ENCODE measurements around the gene EVX2. TPM values are rescaled to one million over a fixed set of nuclear protein-coding genes. Genes with fewer than 3 reads are reported as not detected.

The EVX2 gene
- total RNA-seq, 1 donor from 2014 or later = not detected

DNA sequence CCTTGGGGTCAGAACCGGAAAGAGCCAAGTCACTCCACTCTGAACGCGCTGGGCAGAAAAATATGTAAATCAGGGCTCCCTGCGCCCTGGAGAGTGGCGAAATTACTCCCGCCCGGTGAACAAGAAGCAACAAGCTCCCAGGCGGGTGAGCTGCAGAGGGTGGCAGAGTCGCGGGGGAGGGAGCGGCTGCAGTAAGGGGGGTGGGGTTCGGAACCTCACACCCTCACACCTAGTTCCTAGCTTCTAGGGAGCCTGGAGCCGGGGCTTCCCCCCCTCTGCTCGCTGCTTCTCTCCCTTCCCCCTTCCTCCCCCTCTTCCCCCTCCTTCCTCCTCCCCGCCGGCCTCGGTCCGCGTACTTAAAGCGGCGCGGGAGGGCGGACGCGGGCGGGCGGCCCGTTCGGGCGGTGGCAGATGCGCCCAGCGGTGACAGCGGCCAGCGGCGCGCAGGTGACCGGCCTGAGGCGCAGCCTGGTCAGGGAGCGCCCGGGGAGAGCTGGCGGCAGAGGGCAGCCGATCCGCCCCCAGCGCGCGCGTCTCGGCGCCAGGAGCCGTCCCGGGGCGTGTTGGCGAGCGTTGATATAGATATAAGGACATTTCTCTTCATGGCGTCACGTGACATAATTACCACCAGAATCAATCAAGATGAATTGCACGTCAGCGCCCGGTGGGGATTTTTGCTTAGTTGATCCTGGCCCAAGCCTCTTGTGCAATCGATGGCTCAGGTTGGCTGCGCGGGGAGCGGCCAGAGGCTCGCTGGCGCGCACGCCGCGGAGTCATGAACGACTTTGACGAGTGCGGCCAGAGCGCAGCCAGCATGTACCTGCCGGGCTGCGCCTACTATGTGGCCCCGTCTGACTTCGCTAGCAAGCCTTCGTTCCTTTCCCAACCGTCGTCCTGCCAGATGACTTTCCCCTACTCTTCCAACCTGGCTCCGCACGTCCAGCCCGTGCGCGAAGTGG is 23.1 kb upstream of the EVX2 start, which contains the start of gene HOXD11:
HOXD11 (plus strand) TSS at position 700 of the 959 bp plus-strand sequence; CDS start at position 776, 76 bp downstream.
- Mint-ChIP-seq H3K27me3 (ENCODE audit: unreplicated experiment) (peaks cover 52% of the 10 kb centered on the region), H3K4me3 (ENCODE audit: unreplicated experiment) (peak within 1 kb of the TSS; percentile 57), H3K4me1 (ENCODE audit: unreplicated experiment) (peaks cover 20% of the 10 kb centered on the region), H3K36me3 (ENCODE audit: low read depth, unreplicated experiment) (no peaks in the 10 kb centered on the region), H3K9me3 (ENCODE audit: unreplicated experiment) (no peaks in the 10 kb centered on the region), H3K27ac (ENCODE audit: unreplicated experiment) (peak within 1 kb of the TSS; percentile 76)
- no peak for DNase-seq (ENCODE audit: low spot score)
- TF ChIP-seq, protein P1, sequence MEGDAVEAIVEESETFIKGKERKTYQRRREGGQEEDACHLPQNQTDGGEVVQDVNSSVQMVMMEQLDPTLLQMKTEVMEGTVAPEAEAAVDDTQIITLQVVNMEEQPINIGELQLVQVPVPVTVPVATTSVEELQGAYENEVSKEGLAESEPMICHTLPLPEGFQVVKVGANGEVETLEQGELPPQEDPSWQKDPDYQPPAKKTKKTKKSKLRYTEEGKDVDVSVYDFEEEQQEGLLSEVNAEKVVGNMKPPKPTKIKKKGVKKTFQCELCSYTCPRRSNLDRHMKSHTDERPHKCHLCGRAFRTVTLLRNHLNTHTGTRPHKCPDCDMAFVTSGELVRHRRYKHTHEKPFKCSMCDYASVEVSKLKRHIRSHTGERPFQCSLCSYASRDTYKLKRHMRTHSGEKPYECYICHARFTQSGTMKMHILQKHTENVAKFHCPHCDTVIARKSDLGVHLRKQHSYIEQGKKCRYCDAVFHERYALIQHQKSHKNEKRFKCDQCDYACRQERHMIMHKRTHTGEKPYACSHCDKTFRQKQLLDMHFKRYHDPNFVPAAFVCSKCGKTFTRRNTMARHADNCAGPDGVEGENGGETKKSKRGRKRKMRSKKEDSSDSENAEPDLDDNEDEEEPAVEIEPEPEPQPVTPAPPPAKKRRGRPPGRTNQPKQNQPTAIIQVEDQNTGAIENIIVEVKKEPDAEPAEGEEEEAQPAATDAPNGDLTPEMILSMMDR (IDR thresholded peaks at IDR 0.05; ENCODE audit: unreplicated experiment) = no peak

DNA sequence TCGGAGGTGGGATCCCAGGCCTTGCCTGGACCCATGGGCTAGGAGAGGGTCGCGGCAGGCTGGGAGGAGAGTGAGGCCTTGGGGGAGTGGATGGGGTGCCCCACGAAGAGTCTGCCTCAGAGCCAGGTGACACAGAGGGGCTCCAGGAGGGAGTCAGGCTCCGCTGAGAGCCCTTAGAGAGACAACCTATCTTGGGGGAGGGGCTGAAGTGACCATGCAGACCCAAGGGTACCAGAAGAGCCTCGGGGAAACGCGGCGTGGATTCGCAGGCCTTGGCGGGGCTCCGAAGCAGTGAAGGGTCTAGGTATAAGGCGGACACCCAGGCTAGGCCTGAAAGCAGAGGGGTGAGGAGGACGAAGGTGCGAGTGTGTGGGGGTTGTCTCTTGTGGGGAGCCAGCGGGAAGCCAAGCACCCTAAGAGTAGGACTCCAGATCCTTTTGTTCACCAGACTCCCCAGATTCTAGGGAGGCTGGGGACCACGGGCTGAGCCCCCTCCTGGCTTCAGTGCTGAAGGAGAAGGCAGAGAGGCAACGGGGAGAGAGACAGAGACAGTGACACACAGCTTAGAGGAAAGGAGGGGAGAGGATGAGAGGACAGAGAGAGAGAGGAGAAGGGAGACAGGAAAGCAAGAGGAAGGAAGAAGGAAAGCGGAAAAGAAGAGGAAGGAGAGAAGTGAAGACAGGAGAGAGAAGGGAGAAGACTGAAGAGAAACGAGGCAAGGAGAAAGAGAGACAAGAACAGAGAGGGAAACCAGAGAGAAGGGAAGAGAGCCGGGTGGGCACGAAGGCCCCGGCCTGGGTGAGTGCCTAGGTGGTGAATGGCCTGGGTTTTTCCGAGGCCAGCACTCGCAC is 22.2 kb upstream of the EVX2 start:
- Mint-ChIP-seq H3K9me3 (ENCODE audit: unreplicated experiment) (no peaks in the 10 kb centered on the region), H3K4me3 (ENCODE audit: unreplicated experiment) (peak overlapping the region; percentile 57), H3K4me1 (ENCODE audit: unreplicated experiment) (peaks cover 20% of the 10 kb centered on the region), H3K27me3 (ENCODE audit: unreplicated experiment) (peaks cover 57% of the 10 kb centered on the region), H3K27ac (ENCODE audit: unreplicated experiment) (peak overlapping the region; percentile 76), H3K36me3 (ENCODE audit: low read depth, unreplicated experiment) (no peaks in the 10 kb centered on the region)
- TF ChIP-seq, protein P1 (IDR thresholded peaks at IDR 0.05; ENCODE audit: unreplicated experiment) = no peak
- DNase-seq (ENCODE audit: low spot score) = no peak

DNA sequence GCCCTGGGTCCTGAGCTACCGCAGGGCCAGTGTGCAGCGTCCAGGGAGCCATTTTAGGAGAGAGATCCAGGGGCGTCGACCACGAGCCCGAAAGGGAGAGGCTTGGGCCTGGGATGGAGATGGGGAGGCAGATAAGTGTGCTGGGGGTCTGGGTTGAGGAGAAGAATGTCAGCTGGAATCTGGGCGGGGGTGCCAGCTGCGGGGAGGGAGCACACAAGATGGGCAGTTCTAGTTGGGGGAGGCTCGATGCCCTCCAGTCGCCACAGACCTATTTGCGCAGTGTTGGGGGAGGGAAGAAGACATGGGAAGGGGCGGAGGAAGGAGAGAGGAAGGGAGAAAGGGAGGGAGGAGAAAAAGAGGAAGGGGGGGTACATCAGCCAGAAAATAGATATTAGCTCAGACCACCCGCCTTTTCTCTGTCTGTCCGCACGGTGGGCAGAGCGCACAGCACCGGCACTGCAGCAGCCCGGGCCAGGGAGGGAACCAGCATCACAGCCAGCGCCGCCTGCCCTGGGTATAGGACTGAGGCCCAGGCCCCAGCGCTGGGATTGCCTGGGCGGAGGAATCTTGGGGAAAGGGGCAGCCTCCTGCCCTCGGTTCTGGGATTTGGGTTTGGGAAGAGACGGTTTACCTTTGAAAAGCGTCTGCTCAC is 21.4 kb upstream of the EVX2 start:
- H3K27ac Mint-ChIP-seq (ENCODE audit: unreplicated experiment) = no peak overlapping the region
- peaks cover 20% of the 10 kb centered on the region for H3K4me1 Mint-ChIP-seq (ENCODE audit: unreplicated experiment)
- H3K4me3 Mint-ChIP-seq (ENCODE audit: unreplicated experiment) = no peak overlapping the region
- TF ChIP-seq, protein P1 (IDR thresholded peaks at IDR 0.05; ENCODE audit: unreplicated experiment) = no peak
- H3K27me3 Mint-ChIP-seq (ENCODE audit: unreplicated experiment) = peaks cover 65% of the 10 kb centered on the region
- no peaks in the 10 kb centered on the region for H3K36me3 Mint-ChIP-seq (ENCODE audit: low read depth, unreplicated experiment)
- DNase-seq (ENCODE audit: low spot score) = no peak
- H3K9me3 Mint-ChIP-seq (ENCODE audit: unreplicated experiment) = no peaks in the 10 kb centered on the region

DNA sequence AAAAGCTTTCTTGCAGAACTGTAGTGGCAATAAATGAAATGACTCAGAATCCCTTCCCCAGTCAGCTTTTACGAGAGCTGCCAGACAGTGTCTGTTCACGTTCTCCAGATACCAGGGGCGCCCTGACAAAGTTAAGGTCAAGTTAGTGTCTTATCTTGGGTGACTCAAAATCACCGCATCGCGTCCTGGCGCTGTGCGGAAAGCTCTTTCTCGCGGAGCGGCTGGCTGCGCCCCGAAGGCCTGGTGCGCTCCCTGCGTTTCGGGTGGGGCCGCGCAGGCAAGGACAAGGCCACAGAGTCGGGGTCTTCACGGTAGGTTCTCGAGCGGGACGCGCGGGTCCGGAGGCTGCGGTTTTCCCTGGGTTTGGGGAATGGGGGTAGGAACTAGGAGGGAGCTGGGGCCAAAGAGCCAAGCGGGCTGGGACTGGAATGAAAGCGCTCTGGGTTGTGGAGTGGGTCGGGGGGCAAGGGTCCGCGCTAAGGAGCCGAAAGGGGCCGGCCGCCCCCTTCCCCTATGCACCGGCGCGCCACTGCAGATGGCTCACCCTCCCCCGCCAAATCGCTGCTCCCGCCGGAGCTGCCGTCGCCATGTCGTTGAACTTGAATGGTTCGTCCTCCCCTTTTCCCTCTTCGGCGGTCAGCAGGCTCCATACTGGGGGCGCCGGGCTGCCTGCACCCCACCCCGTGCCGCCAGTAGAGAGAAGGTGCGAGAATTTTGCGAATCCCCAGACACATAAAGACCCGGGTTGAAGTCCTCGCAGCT is 20.7 kb upstream of the EVX2 start:
- H3K4me3 Mint-ChIP-seq (ENCODE audit: unreplicated experiment) = no peak overlapping the region
- no peak for DNase-seq (ENCODE audit: low spot score)

More for the DNA sequence above, 20.7 kb upstream of the EVX2 start:
- Mint-ChIP-seq H3K27ac (ENCODE audit: unreplicated experiment) (no peak overlapping the region), H3K9me3 (ENCODE audit: unreplicated experiment) (no peaks in the 10 kb centered on the region), H3K4me1 (ENCODE audit: unreplicated experiment) (peaks cover 21% of the 10 kb centered on the region), H3K27me3 (ENCODE audit: unreplicated experiment) (peaks cover 60% of the 10 kb centered on the region), H3K36me3 (ENCODE audit: low read depth, unreplicated experiment) (no peaks in the 10 kb centered on the region)
- TF ChIP-seq, protein P1 (IDR thresholded peaks at IDR 0.05; ENCODE audit: unreplicated experiment) = no peak

Measured in endothelial cell (in vitro differentiated cells).